Raji (cell line): ENCODE results near the gene GGA2.

ENCODE experiments used
- POLR2A ChIP-seq: IDR thresholded peaks from 2 replicates; pipeline ENCODE4 v1.6.1; 2011; ENCODE audit warnings: low read depth, low read length, control low read depth; ENCODE audit not compliant: insufficient read depth

The GGA2 gene

GRCh38 chr16:23465179-23465578 is 45.1 kb downstream of the GGA2 start:
- TF ChIP-seq POLR2A: no peak

GRCh38 chr16:23464196-23464595 is 46.1 kb downstream of the GGA2 start:
- TF ChIP-seq POLR2A: no peak

- TF ChIP-seq POLR2A: no peak
Observed at GRCh38 chr16:23453338-23454052, 56.8 kb downstream of the GGA2 start.

GRCh38 chr16:23452572-23453337 is 57.5 kb downstream of the GGA2 start, which contains the start of gene COG7:
COG7 (minus strand) TSS chr16:23453189; CDS start chr16:23452994, 195 bp downstream.
- peak; percentile 67 for TF ChIP-seq POLR2A

- TF ChIP-seq POLR2A: no peak
Observed at GRCh38 chr16:23452221-23452571, 58.1 kb downstream of the GGA2 start.

GRCh38 chr16:23448392-23448791 is 61.9 kb downstream of the GGA2 start:
- no peak for TF ChIP-seq POLR2A

- no peak for TF ChIP-seq POLR2A
Observed at GRCh38 chr16:23436951-23437350, 73.3 kb downstream of the GGA2 start.

GRCh38 chr16:23435500-23435899 is 74.8 kb downstream of the GGA2 start:
- TF ChIP-seq POLR2A: no peak

GRCh38 chr16:23434380-23434779 is 75.9 kb downstream of the GGA2 start:
- no peak for TF ChIP-seq POLR2A

GRCh38 chr16:23433261-23433920 is 76.9 kb downstream of the GGA2 start:
- TF ChIP-seq POLR2A: no peak

- TF ChIP-seq POLR2A: no peak
Observed at GRCh38 chr16:23432176-23433128, 77.8 kb downstream of the GGA2 start.

GRCh38 chr16:23428351-23428750 is 81.9 kb downstream of the GGA2 start:
- TF ChIP-seq POLR2A: no peak

- TF ChIP-seq POLR2A: no peak
Observed at GRCh38 chr16:23424292-23424958, 85.9 kb downstream of the GGA2 start.

GRCh38 chr16:23423496-23424049 is 86.7 kb downstream of the GGA2 start:
- TF ChIP-seq POLR2A: no peak
